ENCODE results near the gene GALNT10. TPM values are rescaled to one million over a fixed set of nuclear protein-coding genes. Genes with fewer than 3 reads are reported as not detected.

GALNT10 gene
- total and polyA plus RNA-seq, 2 of the 4 experiments (the other 2 are of a cell fraction), result 46.2 to 67.0 TPM

DNA sequence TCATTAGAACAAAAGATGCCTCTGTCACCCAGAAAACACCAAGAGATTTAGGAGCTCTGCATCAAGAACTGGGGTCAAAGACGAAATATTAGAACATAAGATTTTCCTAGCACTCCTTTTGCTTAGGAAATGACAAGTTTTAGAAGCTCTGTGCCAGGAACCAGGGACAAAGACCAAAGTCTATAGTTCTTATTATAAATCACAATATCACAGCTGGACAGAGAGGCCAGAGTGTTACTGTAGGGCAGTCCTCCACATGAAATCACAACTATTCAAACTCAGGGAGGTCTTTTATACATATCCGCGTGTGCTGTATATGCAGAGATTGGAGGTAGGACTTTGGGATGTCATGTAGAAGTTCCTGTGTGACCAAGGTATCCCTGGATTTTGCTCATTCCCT lies 138.5 kb downstream of the GALNT10 start:
- peaks cover 10% of the 10 kb centered on the region; the same call in 1 of the 2 replicates for H3K9me1 ChIP-seq (ENCODE audit: insufficient read depth, low read length)
- no peaks in the 10 kb centered on the region for H3K27me3 ChIP-seq (ENCODE audit: control insufficient read depth, insufficient read depth, low read length)
- H3K18ac ChIP-seq (ENCODE audit: low read depth, low read length), result no peak overlapping the region
- peaks cover 15% of the 10 kb centered on the region for H3K36me3 ChIP-seq (ENCODE audit: control insufficient read depth, insufficient read depth, low read length)
- no peak overlapping the region for H2BK15ac ChIP-seq (ENCODE audit: low read depth, low read length)
- H3K4me2 ChIP-seq (ENCODE audit: low read depth, low read length), result no peak overlapping the region
- no peak overlapping the region for H2BK120ac ChIP-seq (ENCODE audit: low read depth, low read length)
- dilution Hi-C loops (cut with HindIII; ENCODE audit: low sequenced_read_pairs, unreplicated experiment), result no loop called here
- H3K14ac ChIP-seq (replicated peaks; ENCODE audit: low read depth, low read length), result no peak overlapping the region
- no peak overlapping the region for H2BK20ac ChIP-seq (ENCODE audit: low read depth, low read length)
- H4K5ac ChIP-seq (ENCODE audit: low read depth, low read length), result no peak overlapping the region
- WGBS, 2 experiments (ENCODE audit: extremely low coverage in 2 of 2, insufficient read length in 1 of 2), result no CpG with 5 or more reads among the region's 3 CpGs
- no peak overlapping the region for H2BK5ac ChIP-seq (ENCODE audit: low read depth, low read length, poor library complexity, severe bottlenecking)
- H3K9me3 ChIP-seq (ENCODE audit: control insufficient read depth, insufficient read depth, low read length), result no peaks in the 10 kb centered on the region
- ChIA-PET POLR2A (ENCODE audit: unreplicated experiment) (no interaction called here), CTCF (no interaction called here)
- BruUV-seq (replicated peaks), result no TSS peak
- H4K20me1 ChIP-seq (ENCODE audit: insufficient read depth, low read length), result no peaks in the 10 kb centered on the region
- no peak overlapping the region for H4K91ac ChIP-seq (ENCODE audit: insufficient read depth, low read depth, low read length)
- no peak overlapping the region for H2AFZ ChIP-seq (replicated peaks; ENCODE audit: low read length, poor library complexity)
- no peak overlapping the region for H4K8ac ChIP-seq (ENCODE audit: low read depth in 2 of 2, low read length in 2 of 2)
- in situ Hi-C loops (cut with MboI; ENCODE audit: low sequenced_read_pairs), result no loop called here
- peaks cover 1% of the 10 kb centered on the region; the same call in 1 of the 2 replicates for H3K4me1 ChIP-seq (ENCODE audit: control insufficient read depth, insufficient read depth, low read length)
- H2AK9ac ChIP-seq (replicated peaks; ENCODE audit: low read depth, low read length, poor library complexity), result no peak overlapping the region
- no peak overlapping the region for H3K27ac ChIP-seq (ENCODE audit: insufficient read depth, low read length)
- H2AK5ac ChIP-seq (ENCODE audit: low read depth, low read length), result no peak overlapping the region
- H3K9ac ChIP-seq (ENCODE audit: low read depth, low read length), result no peak overlapping the region
- no peak overlapping the region for H3K4me3 ChIP-seq (ENCODE audit: insufficient read depth, low read depth, low read length)
- no peak overlapping the region for H3K23ac ChIP-seq (ENCODE audit: low read depth, low read length)
- no peak overlapping the region for H3K4ac ChIP-seq (ENCODE audit: low read depth, low read length)
- intact Hi-C loops (cut with micrococcal nuclease), result no loop called here
- H3K56ac ChIP-seq (ENCODE audit: extremely low read depth, insufficient read depth, low read length), result no peak overlapping the region
- no peak for DNase-seq
- TF ChIP-seq FOS (IDR thresholded peaks at IDR 0.05; ENCODE audit: low read depth, low read length) (no peak), POLR2A (IDR thresholded peaks at IDR 0.05; ENCODE audit: low read depth, low read length) (no peak)
- no peak for ATAC-seq (ENCODE audit: low read depth)
- peaks cover 6 to 12% of the 10 kb centered on the region in 2 experiments; a peak in 3 of 4 replicates for H3K79me1 ChIP-seq (ENCODE audit: low read depth in 1 of 2, low read length in 2 of 2)

Data from IMR-90 (cell line).